Mesendoderm (in vitro differentiated cells): Measurements from ENCODE around the gene HOXA9.

ENCODE experiments used
- DNase-seq: peaks from one replicate; pipeline ENCODE4 v3.0.0; 2013
- H2AK5ac ChIP-seq: 2 replicates; pipeline ENCODE4 v1.6.1; 2013; ENCODE audit warnings: low read length, inconsistent platforms
- H2BK120ac ChIP-seq: 2 replicates; pipeline ENCODE4 v1.6.1; 2013; ENCODE audit warnings: low read depth, mild to moderate bottlenecking, low read length, moderate library complexity, mixed read lengths
- H2BK15ac ChIP-seq: replicated peaks from 2 replicates; pipeline ENCODE4 v1.6.1; 2013; ENCODE audit warnings: low read depth, mild to moderate bottlenecking, moderate library complexity
- H2BK5ac ChIP-seq: 2 replicates; pipeline ENCODE4 v1.6.1; 2013; ENCODE audit warnings: low read length, inconsistent platforms
- H3K18ac ChIP-seq: 2 replicates; pipeline ENCODE4 v1.6.1; 2013; ENCODE audit warnings: mild to moderate bottlenecking, low read length, mixed read lengths
- H3K23ac ChIP-seq: one replicate; pipeline ENCODE4 v1.6.1; 2013; ENCODE audit warnings: low read length
- H3K27ac ChIP-seq: 2 replicates; pipeline ENCODE4 v1.5.1; 2013; ENCODE audit warnings: low read depth, mild to moderate bottlenecking, inconsistent platforms, low read length, moderate library complexity
- H3K27me3 ChIP-seq: 2 replicates; pipeline ENCODE4 v1.6.1; 2013; ENCODE audit warnings: low read length, control low read depth, mild to moderate bottlenecking, inconsistent platforms; ENCODE audit not compliant: insufficient read depth, poor library complexity
- H3K36me3 ChIP-seq: 2 replicates; pipeline ENCODE4 v1.6.1; 2013; ENCODE audit warnings: low read length, inconsistent platforms; ENCODE audit not compliant: control insufficient read depth, insufficient read depth
- H3K4ac ChIP-seq: one replicate; pipeline ENCODE4 v1.6.1; 2013; ENCODE audit warnings: low read depth, mild to moderate bottlenecking, low read length, moderate library complexity
- H3K4me1 ChIP-seq: 2 replicates; pipeline ENCODE4 v1.6.1; 2013; ENCODE audit warnings: low read depth, low read length, inconsistent platforms; ENCODE audit not compliant: control insufficient read depth
- H3K4me2 ChIP-seq: 2 replicates; pipeline ENCODE4 v1.6.1; 2013; ENCODE audit warnings: low read length
- H3K4me3 ChIP-seq: 2 replicates; pipeline ENCODE4 v1.5.1; 2013; ENCODE audit warnings: mild to moderate bottlenecking, low read length
- H3K56ac ChIP-seq: one replicate; pipeline ENCODE4 v1.6.1; 2013; ENCODE audit warnings: low read length
- H3K79me1 ChIP-seq: 2 replicates; pipeline ENCODE4 v1.6.1; 2013; ENCODE audit warnings: low read length, inconsistent platforms
- H3K79me2 ChIP-seq: 2 replicates; pipeline ENCODE4 v1.6.1; 2013; ENCODE audit warnings: mild to moderate bottlenecking, low read length; ENCODE audit not compliant: control insufficient read depth, insufficient read depth
- H3K9ac ChIP-seq: 2 replicates; pipeline ENCODE4 v1.6.1; 2013; ENCODE audit warnings: low read length, inconsistent platforms
- H4K5ac ChIP-seq: one replicate; pipeline ENCODE4 v1.6.1; 2013; ENCODE audit warnings: low read length
- H4K8ac ChIP-seq: one replicate; pipeline ENCODE4 v1.6.1; 2013; ENCODE audit warnings: low read depth, mild to moderate bottlenecking, control low read depth, low read length, moderate library complexity
- WGBS: extraction: QIAGEN DNeasy Blood & Tissue Kit; methylation state at CpG from one replicate; pipeline ENCODE4 v1.1.7; 2013; ENCODE audit warnings: low lambda C conversion rate, missing lambda C conversion rate; ENCODE audit not compliant: insufficient coverage; ENCODE audit errors: extremely low coverage; 5-methylcytosine and 5-hydroxymethylcytosine counted together

HOXA9 gene

DNA sequence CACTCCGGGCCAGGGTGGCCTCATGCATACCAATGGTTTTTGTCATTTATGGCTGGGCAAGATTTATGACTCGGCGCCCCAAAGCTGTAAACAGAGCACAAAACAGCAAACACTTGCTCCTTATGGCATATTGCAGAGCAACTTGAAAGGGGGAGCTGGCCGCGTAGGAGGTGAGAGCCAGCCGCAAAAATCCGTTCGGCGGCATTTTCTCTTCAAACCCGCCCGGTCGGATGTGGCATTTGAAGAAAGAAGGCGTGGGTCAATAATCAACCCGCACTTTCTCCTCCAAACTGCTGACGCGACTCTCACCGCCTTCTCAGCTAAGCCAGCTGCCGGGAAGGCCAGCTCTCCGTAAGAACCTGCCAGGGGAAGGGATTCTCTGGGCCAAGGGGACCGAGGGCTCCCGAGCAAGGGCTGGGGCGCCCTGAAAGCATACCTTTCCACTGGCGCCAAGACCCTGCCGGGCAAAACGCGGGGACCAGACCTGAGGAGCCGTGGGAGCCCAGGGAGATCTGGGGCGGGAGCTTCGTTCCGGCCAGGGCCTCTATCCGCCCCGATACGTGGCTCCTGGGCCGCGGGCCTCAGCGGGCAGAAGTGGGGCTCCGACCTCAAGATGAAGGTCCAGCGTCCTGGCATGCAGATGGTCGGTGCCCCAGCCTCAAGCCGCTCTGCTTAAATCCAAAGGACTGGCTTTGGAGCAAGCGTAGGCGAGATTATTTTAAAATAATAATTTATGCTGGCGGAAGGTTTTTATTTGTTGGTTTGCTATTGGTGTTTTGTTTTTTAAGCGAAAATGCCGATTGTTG, 49.9 kb downstream of the HOXA9 start:
- peak; percentile 64 for DNase-seq
- peaks cover 86% of the 10 kb centered on the region for H3K27me3 ChIP-seq
- no peak overlapping the region for H3K27ac ChIP-seq
- H3K23ac ChIP-seq: no peak overlapping the region
- H3K79me1 ChIP-seq: no peaks in the 10 kb centered on the region
- H3K9ac ChIP-seq: no peak overlapping the region
- no peaks in the 10 kb centered on the region for H3K4me1 ChIP-seq
- H3K4me3 ChIP-seq: no peak overlapping the region
- no peak overlapping the region for H2BK5ac ChIP-seq
- no CpG with 5 or more reads among the region's 45 CpGs for WGBS
- no peak overlapping the region for H2AK5ac ChIP-seq
- H2BK120ac ChIP-seq: no peak overlapping the region
- H3K4ac ChIP-seq: no peak overlapping the region
- no peak overlapping the region for H3K56ac ChIP-seq
- H4K5ac ChIP-seq: no peak overlapping the region
- H4K8ac ChIP-seq: no peak overlapping the region
- H2BK15ac ChIP-seq: no peak overlapping the region
- H3K79me2 ChIP-seq: no peaks in the 10 kb centered on the region
- H3K4me2 ChIP-seq: no peak overlapping the region
- H3K18ac ChIP-seq: no peak overlapping the region
- H3K36me3 ChIP-seq: no peaks in the 10 kb centered on the region

DNA sequence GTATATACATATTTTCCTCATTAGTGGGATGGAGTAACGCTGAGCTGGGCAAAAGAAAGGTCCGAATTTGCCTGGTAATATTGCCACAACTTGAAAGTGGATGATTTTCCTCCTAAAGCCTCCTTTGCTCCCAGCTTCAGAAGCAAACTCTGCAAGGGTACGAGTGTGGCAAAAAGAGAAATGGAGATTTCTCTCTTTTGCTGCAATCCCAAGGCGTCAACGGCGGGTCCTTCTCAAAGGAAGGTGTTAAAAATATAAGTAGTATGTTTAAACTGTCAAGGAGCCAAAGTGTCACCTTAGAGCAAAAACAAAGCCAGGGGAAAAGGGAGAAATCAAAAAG, 50.5 kb downstream of the HOXA9 start:
- Histone ChIP-seq H3K27ac (no peak overlapping the region), H3K79me2 (no peaks in the 10 kb centered on the region), H2AK5ac (no peak overlapping the region), H3K9ac (no peak overlapping the region), H3K4me3 (no peak overlapping the region), H4K5ac (no peak overlapping the region), H3K23ac (no peak overlapping the region), H3K4me2 (no peak overlapping the region), H3K36me3 (no peaks in the 10 kb centered on the region), H3K27me3 (peaks cover 88% of the 10 kb centered on the region), H4K8ac (no peak overlapping the region), H3K4ac (no peak overlapping the region), H2BK5ac (no peak overlapping the region), H2BK120ac (no peak overlapping the region), H2BK15ac (no peak overlapping the region), H3K4me1 (no peaks in the 10 kb centered on the region), H3K79me1 (no peaks in the 10 kb centered on the region), H3K18ac (no peak overlapping the region), H3K56ac (no peak overlapping the region)
- DNase-seq: no peak
- no CpG with 5 or more reads among the region's 6 CpGs for WGBS

DNA sequence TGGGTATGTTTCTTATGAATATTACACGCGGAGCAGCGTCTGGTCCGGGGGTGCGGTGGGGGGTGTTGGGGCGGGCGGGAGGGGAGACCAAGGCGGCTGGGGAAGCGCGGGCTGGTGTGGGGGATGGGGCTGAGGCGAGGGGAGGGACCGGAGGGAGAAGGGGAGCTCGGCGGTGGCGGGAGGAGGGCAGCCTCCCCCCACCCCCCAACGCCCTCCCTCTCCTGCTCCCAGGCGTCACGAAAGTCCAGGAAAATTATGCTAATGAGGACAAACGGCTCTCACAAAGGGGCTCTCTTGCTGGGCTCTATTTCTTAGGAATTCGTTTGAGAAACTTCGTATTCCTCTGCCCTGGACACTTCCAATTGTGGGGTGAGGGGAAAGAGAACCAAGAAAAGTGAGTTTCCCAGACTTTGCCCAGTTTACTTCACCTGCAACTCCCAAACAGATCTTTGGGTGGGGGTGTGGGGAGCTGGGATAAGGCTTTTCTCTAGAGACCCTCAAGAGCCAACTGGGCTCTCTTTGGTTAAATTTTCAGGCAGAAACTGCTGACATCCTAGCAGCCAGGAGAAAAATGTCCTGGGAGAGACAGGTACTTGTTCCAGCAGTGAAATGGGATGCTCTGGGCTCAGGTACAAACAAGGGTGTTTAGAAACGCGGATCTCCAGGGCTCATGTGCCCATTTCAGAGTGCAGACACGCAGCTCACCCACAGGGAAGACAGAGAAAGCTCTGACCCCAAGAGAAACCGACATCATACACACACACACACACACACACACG, 51.2 kb downstream of the HOXA9 start:
- no CpG with 5 or more reads among the region's 26 CpGs for WGBS
- Histone ChIP-seq H3K4me2 (no peak overlapping the region), H2BK5ac (no peak overlapping the region), H3K18ac (no peak overlapping the region), H3K27ac (no peak overlapping the region), H3K4ac (no peak overlapping the region), H3K27me3 (peaks cover 88% of the 10 kb centered on the region), H3K79me2 (no peaks in the 10 kb centered on the region), H3K56ac (no peak overlapping the region), H2BK120ac (no peak overlapping the region), H3K23ac (no peak overlapping the region), H2AK5ac (no peak overlapping the region), H4K8ac (no peak overlapping the region), H3K9ac (no peak overlapping the region), H3K36me3 (no peaks in the 10 kb centered on the region), H3K4me1 (no peaks in the 10 kb centered on the region), H3K4me3 (no peak overlapping the region), H4K5ac (no peak overlapping the region), H2BK15ac (no peak overlapping the region), H3K79me1 (no peaks in the 10 kb centered on the region)
- no peak for DNase-seq

DNA sequence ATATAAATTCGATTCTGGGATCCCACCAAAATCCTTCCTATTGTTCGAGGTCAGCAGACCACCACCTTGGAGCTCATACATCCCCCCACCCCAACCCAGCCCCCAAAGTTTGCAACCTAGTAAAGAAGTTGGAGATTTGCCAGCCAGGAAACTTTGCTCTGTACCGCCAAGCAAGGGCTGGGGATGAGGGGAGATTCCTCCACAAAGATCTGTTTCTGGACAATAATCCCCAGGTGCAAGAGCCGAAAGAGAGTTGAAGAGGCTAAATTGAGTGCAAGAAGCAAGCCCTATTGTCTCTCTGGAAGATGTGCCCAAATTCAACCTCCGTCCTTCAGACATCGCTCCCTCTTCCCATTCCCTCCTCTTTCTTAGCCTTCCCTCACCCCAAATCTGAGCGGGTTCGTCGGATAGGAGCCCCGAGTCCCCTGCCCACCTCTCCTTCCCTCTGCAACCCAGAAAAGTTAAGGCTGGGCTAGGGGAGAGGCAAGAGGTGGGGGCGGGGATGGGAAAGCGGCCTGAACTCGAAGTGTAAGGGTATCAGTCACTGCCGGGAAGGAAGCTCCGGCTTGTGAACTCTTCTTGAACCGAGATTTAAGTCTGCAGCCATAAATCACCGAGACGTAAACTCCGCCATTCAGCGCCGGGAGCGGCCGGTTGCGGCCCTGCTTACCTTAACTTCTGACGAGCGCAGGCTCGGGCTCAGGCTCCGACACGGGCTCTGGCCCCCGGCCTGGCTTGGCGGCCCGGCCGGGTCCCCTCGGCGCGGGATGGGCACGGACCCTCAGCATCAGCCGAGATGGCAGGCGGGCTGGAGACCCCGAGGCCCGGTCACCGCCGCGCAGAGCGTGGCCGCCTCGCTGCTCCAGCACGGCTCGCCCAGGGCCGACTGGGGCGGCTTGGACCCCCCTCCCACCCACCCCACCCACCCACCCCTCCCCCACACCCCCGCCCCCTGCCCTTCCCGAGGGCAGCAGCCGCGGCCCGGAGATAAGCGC, 52.1 kb downstream of the HOXA9 start:
- no peak overlapping the region for H3K4me3 ChIP-seq
- H3K4me2 ChIP-seq: peak overlapping the region; percentile 36
- DNase-seq: peak; percentile 78

More for the DNA sequence above, 52.1 kb downstream of the HOXA9 start:
- H2BK15ac ChIP-seq: no peak overlapping the region
- H3K27ac ChIP-seq: no peak overlapping the region
- no peak overlapping the region for H2AK5ac ChIP-seq
- H3K36me3 ChIP-seq: no peaks in the 10 kb centered on the region
- H3K18ac ChIP-seq: no peak overlapping the region
- peaks cover 87% of the 10 kb centered on the region for H3K27me3 ChIP-seq
- no peak overlapping the region for H2BK5ac ChIP-seq
- no peak overlapping the region for H2BK120ac ChIP-seq
- H4K8ac ChIP-seq: no peak overlapping the region
- H4K5ac ChIP-seq: no peak overlapping the region
- no peak overlapping the region for H3K4ac ChIP-seq
- H3K9ac ChIP-seq: no peak overlapping the region
- no peaks in the 10 kb centered on the region for H3K79me2 ChIP-seq
- no peak overlapping the region for H3K56ac ChIP-seq
- no peaks in the 10 kb centered on the region for H3K4me1 ChIP-seq
- no peaks in the 10 kb centered on the region for H3K79me1 ChIP-seq
- no CpG with 5 or more reads among the region's 57 CpGs for WGBS
- H3K23ac ChIP-seq: no peak overlapping the region
